ENCODE results near the gene PPP2R2B.
"Not testable (repeated sequence)": the region's sequence is repeated elsewhere in the genome, so short reads cannot be mapped to it uniquely, and the experiment has no call there.

The PPP2R2B gene

DNA sequence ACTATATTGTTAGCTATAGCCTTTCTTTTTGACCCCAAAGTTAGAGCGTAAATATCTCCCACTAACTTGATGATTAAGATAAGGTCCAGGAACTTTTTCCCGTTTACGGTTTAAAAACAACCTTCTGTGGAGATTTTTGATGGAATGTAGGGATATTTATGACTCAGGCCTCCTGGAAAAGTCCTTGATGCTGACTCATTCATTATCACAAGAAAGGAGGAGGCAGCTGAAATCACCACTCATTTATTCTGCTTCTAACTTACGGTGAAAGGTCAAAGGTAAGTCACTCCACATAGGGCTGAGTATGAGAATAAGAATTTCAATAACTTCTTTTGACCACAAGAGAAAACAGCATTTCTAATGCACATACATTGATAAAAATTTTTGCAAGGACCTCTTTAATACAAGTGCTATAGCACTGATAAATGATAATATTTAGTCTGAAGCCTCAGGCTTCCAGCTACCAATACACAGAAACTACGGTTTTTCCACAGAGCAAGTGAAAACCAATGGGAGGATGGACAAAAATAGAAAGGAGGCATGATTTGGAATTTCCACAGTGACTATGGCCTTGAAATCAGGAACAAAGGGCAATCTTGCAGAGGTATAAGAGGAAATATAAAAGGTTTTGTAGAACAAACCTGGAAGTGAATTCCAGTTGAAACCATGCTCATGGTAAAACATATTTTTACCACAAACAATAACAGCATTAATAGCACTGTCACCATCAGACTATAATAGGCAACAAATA, 146.5 kb downstream of the PPP2R2B start:
- no peak for DNase-seq

- DNase-seq = not testable (repeated sequence)
These were observed 149.8 kb downstream of the PPP2R2B start for GRCh38 chr5:146728746-146729145.

GRCh38 chr5:146726891-146727290, 151.7 kb downstream of the PPP2R2B start:
- no peak for DNase-seq

DNA sequence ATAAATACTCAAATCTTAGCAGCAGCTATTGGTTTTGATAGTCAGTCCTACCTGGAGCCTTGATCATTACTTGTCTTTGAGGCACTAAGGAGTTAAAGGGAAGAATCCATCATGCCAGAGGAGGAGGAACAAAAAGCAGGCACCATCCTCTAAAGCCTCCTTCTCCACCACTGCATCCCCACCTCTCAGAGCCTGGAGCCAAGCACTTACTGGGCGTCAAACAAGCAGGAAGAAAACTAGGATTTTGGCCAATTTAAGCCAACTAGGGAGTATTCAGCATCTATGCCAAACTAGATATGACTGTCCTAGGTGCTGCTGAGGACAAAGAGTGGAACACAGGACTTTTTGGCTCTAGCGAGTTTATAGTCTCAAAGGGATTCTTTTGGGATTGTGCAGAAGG, 152.5 kb downstream of the PPP2R2B start:
- no peak for DNase-seq

GRCh38 chr5:146725025-146725424, 153.5 kb downstream of the PPP2R2B start:
- DNase-seq = no peak

DNA sequence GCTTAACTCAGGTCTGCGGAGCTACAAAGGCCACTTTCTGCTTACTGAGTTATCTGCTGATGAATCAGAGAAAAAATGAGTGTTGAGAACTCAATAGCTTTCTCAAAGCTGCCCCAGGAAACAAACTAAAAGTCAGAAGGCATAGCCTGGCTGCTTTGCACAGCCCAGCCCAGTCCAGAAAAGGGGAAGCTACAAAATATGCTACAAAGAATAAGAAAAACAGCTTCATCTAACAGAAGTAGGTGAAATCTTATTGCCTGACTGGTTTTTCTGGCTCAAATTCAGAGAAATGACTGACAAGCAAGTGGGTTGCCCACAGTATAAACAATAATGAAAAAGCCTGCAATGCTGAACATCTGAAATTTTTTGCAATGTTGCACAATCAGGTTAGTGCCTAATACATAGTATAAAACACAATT, 156.2 kb downstream of the PPP2R2B start:
- no peak for DNase-seq

DNA sequence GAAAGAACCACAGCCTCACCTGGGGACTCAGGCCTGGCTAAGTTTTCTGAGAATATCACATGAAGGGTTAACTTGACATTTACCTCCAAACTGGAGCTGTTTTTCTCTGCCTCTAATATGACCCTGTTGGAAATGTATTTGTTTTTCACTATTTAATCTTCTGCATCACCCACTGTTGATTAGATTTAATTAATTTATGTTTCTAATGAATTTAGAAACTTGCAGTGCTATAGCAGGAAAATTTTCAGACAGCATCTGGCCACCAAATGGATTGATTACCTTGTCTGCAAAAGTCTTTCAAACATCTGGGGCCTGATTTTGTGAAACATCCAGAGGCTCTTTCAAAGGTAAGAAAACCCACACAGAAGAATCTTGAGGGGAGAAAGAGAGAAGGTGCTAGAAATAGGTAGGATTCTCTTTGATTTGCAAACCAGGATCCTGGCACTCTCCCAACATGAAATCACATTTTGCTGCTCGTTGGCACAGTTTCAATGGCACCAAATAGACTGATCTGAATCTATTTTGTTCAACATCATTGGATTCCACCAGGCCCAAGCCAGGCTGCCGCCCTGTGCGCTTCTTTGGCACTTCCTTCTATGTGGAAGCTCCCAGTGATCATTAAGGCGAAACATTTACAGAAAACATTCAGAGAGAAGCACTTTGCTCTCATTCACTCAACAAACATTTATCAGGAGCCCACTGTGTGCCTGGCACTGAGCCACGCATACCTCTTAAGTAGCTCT, 157.3 kb downstream of the PPP2R2B start:
- DNase-seq = no peak

- DNase-seq = no peak
These were observed 158.4 kb downstream of the PPP2R2B start for GRCh38 chr5:146720107-146720506.

DNA sequence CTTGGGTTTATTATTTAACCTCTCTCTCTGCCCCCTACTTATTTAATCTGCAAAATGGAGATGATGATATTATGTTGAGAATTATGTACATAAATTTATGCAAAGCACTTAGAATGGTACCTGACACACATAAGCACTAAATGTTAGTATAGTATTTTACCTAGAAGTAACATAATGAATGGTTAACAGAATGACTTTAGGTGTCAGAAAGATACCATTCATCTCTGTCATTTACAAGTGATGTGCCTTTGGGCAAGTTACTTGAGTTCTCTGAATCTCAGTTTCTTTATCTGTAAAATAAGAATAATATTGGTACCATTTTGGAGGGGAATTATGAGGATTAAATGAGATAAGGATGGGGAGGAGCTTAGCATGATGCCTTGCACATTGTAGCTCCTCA, 159.4 kb downstream of the PPP2R2B start:
- DNase-seq = no peak

- no peak for DNase-seq
These were observed 159.9 kb downstream of the PPP2R2B start for GRCh38 chr5:146718609-146719008.

GRCh38 chr5:146717951-146718350, 160.6 kb downstream of the PPP2R2B start:
- no peak for DNase-seq

GRCh38 chr5:146716636-146717035, 161.9 kb downstream of the PPP2R2B start:
- DNase-seq = no peak

DNA sequence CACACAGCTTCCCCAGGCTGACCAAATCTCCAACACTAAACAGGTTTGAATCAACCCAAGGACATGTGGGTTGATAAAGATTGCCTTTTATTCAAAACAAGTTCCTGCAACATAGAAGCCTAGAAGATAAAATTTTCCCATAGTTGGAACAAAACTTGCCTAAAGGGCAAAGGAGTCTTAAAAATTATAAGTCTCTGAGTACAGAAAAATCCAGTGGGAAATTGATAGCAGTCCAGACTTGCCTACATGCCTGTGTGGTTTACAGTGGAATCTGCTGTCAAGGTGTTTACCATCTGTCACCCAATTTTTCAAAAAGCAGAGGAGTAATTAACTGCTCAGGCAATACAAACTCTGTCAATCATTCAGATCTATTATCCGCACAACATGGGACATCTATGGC, 168.2 kb downstream of the PPP2R2B start:
- DNase-seq = no peak

- DNase-seq = no peak
These were observed 171.2 kb downstream of the PPP2R2B start for GRCh38 chr5:146707316-146707715.

GRCh38 chr5:146706321-146706972, 172.1 kb downstream of the PPP2R2B start:
- DNase-seq = no peak

- DNase-seq = no peak
These were observed 173.4 kb downstream of the PPP2R2B start for GRCh38 chr5:146704949-146705665.

DNA sequence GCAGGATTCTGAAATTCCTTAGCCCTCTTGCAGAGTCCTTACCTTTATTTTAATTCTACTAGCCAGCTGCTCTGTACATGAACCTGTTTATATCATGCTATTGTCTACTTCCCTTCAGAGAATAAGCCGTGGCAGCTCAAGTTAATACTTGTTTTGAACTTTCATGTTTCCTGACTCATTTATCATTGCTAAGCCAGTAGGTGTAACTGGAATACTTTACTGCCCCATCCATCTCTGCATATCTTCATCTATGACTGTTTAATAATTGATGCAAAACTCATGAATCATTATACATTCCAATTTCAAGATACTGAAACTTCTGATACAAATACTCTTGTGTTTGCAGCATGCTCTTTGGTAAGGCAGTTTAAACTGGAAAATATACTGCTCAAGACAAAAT, 174.7 kb downstream of the PPP2R2B start:
- DNase-seq = no peak

DNA sequence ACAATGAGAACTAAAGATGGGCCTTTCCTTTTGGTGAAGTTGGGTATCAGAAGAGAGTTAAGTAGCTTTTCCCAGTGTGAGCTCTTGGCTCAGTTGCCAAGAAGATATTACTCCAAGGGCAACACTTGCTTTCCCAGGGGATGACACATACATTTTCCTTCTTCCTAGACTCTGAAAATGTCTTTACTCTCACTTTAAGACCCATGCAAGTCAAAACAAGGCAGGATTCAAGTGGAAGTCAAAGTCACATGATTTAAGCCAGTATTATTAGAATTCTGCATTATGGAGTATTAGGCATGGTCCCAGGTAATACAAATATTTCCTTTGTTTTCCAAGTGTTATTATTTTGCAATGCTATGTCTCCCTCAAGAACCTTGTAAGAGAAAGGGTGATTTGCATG, 175.1 kb downstream of the PPP2R2B start:
- no peak for DNase-seq

DNA sequence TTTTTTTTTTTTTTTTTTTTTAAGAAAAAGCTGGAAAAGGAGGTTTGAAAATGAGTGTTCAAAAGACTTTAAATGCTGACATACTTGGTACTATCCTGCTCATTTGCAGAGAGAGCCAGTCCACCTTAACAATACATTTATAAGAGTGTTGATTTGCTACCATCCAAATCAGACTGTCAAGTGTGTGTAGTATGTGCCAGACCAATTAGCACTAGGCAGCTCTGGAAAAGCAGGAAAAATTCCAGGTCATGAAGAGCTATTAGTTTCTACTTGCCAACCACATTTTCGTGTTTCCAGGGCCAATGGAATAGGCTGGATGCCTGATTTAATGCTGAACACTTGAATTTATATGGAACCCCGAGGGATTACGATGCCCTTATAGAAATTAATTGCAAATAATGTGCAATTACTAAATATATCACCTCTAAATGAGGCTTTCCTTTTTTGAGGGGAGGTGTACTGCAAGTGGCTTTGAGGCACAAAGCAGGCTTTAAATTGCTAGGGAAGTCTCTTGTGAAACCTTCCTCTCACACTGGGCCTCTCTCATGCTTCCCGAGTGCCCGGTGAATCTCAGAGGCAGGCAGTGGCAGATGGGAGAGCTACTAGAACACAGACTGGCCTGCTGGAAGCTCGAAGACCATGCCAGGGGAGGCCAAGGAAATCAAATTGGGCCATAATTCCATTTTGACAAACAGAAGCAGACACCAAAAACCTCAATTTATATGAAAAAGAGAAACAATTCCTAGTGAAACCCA, 178.7 kb downstream of the PPP2R2B start:
- no peak for DNase-seq

GRCh38 chr5:146699138-146699537, 179.4 kb downstream of the PPP2R2B start:
- no peak for DNase-seq

DNA sequence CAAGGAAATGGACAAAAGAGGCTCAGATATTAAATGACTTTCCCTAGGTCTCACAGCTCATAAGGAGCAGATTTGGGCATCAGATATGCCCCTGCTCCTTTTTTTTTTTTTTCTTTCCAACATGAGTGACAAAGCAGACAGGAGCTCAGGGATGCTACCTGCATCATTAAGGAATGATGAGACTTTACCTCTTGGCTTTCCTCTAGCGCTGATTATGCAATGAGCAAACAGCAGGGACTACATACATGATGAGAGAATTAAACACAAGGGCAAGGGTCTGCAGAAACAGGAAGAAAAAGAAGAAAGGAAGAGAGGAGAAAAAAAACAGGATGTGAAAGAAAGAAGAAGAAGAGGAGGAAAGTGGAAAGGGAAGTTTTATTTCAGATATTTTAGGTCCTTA, 179.9 kb downstream of the PPP2R2B start:
- no peak for DNase-seq

DNA sequence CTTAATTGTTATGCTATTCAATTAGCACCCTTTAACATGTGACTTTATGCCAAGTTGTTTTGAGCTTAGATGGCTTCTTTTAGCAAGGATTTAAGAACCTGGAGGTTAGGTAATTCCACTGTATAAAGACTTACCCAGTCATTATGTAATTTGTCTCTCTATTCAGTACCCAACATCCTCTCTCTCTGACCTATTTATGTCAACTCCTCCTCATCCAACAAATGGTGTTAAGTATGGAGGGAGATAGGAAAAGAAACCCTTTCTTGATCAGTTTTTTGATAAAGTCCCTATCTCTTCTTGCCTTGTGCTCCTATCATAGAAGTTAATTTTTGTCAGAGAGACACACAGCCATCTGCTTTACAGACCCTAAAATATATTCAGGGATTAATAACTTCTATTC, 181.3 kb downstream of the PPP2R2B start:
- no peak for DNase-seq

DNA sequence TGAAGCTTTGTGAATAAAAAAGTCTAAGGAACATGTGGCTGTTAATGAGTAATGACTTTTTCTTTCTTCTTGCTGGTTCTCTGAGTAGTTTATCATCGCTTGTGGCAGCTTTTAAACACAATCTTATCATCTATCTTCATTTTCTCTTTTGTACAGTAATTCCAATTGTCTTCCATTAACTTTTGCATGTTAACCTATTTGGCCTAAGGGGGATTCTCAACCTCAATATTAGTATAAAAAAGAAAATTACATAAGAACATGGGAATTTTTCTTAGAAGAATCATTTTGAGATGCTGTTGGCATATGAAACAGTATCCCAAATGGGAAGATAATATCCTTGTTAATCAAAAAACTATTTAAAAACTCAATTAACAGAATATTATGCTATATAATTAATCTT, 182.9 kb downstream of the PPP2R2B start:
- no peak for DNase-seq
